ENCODE results near the gene TPCN2. TPM values are rescaled to one million over a fixed set of nuclear protein-coding genes. Genes with fewer than 3 reads are reported as not detected.

Gene TPCN2
- total RNA-seq, 1 donor from 2014 or later, result 14.2 TPM

GRCh38 chr11:69129647-69130046, 80.9 kb downstream of the TPCN2 start:
- no peak overlapping the region for H3K4me3 Mint-ChIP-seq
- peaks cover 14% of the 10 kb centered on the region for H3K9me3 Mint-ChIP-seq
- H3K4me1 Mint-ChIP-seq, result peaks cover 6% of the 10 kb centered on the region
- no peak for DNase-seq (ENCODE audit: low read depth, low spot score)
- H3K27me3 Mint-ChIP-seq (ENCODE audit: low read depth), result no peaks in the 10 kb centered on the region
- TF ChIP-seq CTCF (conservative IDR thresholded peaks at IDR 0.05), result no peak
- H3K27ac Mint-ChIP-seq (ENCODE audit: unreplicated experiment), result no peak overlapping the region
- H3K36me3 Mint-ChIP-seq (ENCODE audit: low read depth), result peaks cover 7% of the 10 kb centered on the region

GRCh38 chr11:69130654-69131053, 81.9 kb downstream of the TPCN2 start:
- Mint-ChIP-seq H3K9me3 (peaks cover 14% of the 10 kb centered on the region), H3K4me1 (peaks cover 10% of the 10 kb centered on the region), H3K27ac (ENCODE audit: unreplicated experiment) (no peak overlapping the region), H3K27me3 (ENCODE audit: low read depth) (no peaks in the 10 kb centered on the region), H3K36me3 (ENCODE audit: low read depth) (peaks cover 7% of the 10 kb centered on the region), H3K4me3 (no peak overlapping the region)
- DNase-seq (ENCODE audit: low read depth, low spot score), result no peak
- TF ChIP-seq CTCF (conservative IDR thresholded peaks at IDR 0.05), result no peak

- Mint-ChIP-seq H3K4me3 (no peak overlapping the region), H3K27me3 (ENCODE audit: low read depth) (no peaks in the 10 kb centered on the region), H3K36me3 (ENCODE audit: low read depth) (peaks cover 7% of the 10 kb centered on the region), H3K9me3 (peaks cover 14% of the 10 kb centered on the region), H3K4me1 (peaks cover 15% of the 10 kb centered on the region), H3K27ac (ENCODE audit: unreplicated experiment) (no peak overlapping the region)
- no peak for TF ChIP-seq CTCF (conservative IDR thresholded peaks at IDR 0.05)
- DNase-seq (ENCODE audit: low read depth, low spot score), result no peak
These were observed 82.4 kb downstream of the TPCN2 start for GRCh38 chr11:69131121-69131566.

GRCh38 chr11:69131644-69132300, 83.0 kb downstream of the TPCN2 start:
- TF ChIP-seq CTCF (conservative IDR thresholded peaks at IDR 0.05), result peak; percentile 86
- H3K27me3 Mint-ChIP-seq (ENCODE audit: low read depth), result no peaks in the 10 kb centered on the region

GRCh38 chr11:69132301-69132670, 83.6 kb downstream of the TPCN2 start:
- Mint-ChIP-seq H3K27ac (ENCODE audit: unreplicated experiment) (no peak overlapping the region), H3K4me3 (no peak overlapping the region), H3K36me3 (ENCODE audit: low read depth) (peaks cover 7% of the 10 kb centered on the region), H3K4me1 (peaks cover 18% of the 10 kb centered on the region), H3K9me3 (peaks cover 14% of the 10 kb centered on the region), H3K27me3 (ENCODE audit: low read depth) (no peaks in the 10 kb centered on the region)
- no peak for TF ChIP-seq CTCF (conservative IDR thresholded peaks at IDR 0.05)
- DNase-seq (ENCODE audit: low read depth, low spot score), result no peak

More at GRCh38 chr11:69131644-69132300, 83.0 kb downstream of the TPCN2 start:
- Mint-ChIP-seq H3K27ac (ENCODE audit: unreplicated experiment) (no peak overlapping the region), H3K4me3 (no peak overlapping the region), H3K36me3 (ENCODE audit: low read depth) (peaks cover 7% of the 10 kb centered on the region), H3K4me1 (peaks cover 18% of the 10 kb centered on the region), H3K9me3 (peaks cover 14% of the 10 kb centered on the region)
- peak; percentile 57 for DNase-seq (ENCODE audit: low read depth, low spot score)

Data from neural crest cell (in vitro differentiated cells).